CD4-positive, CD25-positive, alpha-beta regulatory T cell (primary cell): ENCODE results near the gene SORBS1. TPM values are rescaled to one million over a fixed set of nuclear protein-coding genes. Genes with fewer than 3 reads are reported as not detected.
A peak's percentile ranks its signal among the peaks of the same experiment; 100 is the strongest.

Experiments used
- ATAC-seq, 2 donors: fragments of 150-1000 bp; cut with Tn5 transposase; one replicate each; pipeline ENCODE4 v1.10.0; 2021; ENCODE audit warnings: low read depth in 2 of 2, moderate number of reproducible peaks in 2 of 2, moderate library complexity in 1 of 2
- DNase-seq, 3 donors: peaks; one replicate each; pipeline versions ENCODE4 v3.0.0 to v3.0.0-alpha.2; 2012 to 2022; ENCODE audit warnings: mixed read lengths in 1 of 3
- H3K27ac ChIP-seq: one replicate; pipeline ENCODE4 v1.7.0; 2013; ENCODE audit warnings: mild to moderate bottlenecking, low read length; ENCODE audit not compliant: insufficient read depth, poor library complexity, severe bottlenecking
- H3K27me3 ChIP-seq: one replicate; pipeline ENCODE4 v1.7.0; 2013; ENCODE audit warnings: low read length; ENCODE audit not compliant: control insufficient read depth, insufficient read depth
- H3K36me3 ChIP-seq: one replicate; pipeline ENCODE4 v1.7.0; 2013; ENCODE audit warnings: mild to moderate bottlenecking, low read length, moderate library complexity; ENCODE audit not compliant: control insufficient read depth, insufficient read depth
- H3K4me1 ChIP-seq: 2 replicates; pipeline ENCODE4 v1.7.0; 2013; ENCODE audit warnings: mild to moderate bottlenecking, low read length; ENCODE audit not compliant: insufficient read depth, control insufficient read depth, poor library complexity, severe bottlenecking
- H3K4me3 ChIP-seq: one replicate; pipeline ENCODE4 v1.7.0; 2013; ENCODE audit warnings: low read depth, mild to moderate bottlenecking, low read length, moderate library complexity
- H3K9me3 ChIP-seq, 2 experiments: 1 replicate in 1 of 2; 2 replicates in 1 of 2; pipeline ENCODE4 v1.7.0; 2013; ENCODE audit warnings: low read length in 2 of 2, mild to moderate bottlenecking in 1 of 2, moderate library complexity in 1 of 2; ENCODE audit not compliant: control insufficient read depth in 2 of 2
- H3K27ac Mint-ChIP-seq, 3 donors: one replicate each; pipeline ENCODE4 v1.8.0; 2020 to 2022; ENCODE audit warnings: mild to moderate bottlenecking in 3 of 3, mixed read lengths in 3 of 3, moderate library complexity in 2 of 3
- H3K27me3 Mint-ChIP-seq: one replicate; pipeline ENCODE4 v1.8.0; 2022; ENCODE audit warnings: mild to moderate bottlenecking, mixed read lengths
- H3K36me3 Mint-ChIP-seq: one replicate; pipeline ENCODE4 v1.8.0; 2020; ENCODE audit warnings: mixed read lengths
- H3K4me1 Mint-ChIP-seq, 4 donors: one replicate each; pipeline ENCODE4 v1.8.0; 2020 to 2022; ENCODE audit warnings: mixed read lengths in 4 of 4, mild to moderate bottlenecking in 1 of 4
- H3K4me3 Mint-ChIP-seq, 4 donors: one replicate each; pipeline ENCODE4 v1.8.0; 2020 to 2022; ENCODE audit warnings: mild to moderate bottlenecking in 4 of 4, mixed read lengths in 4 of 4, moderate library complexity in 3 of 4
- H3K9me3 Mint-ChIP-seq, 7 donors: one replicate each; pipeline ENCODE4 v1.8.0; 2020 to 2022; ENCODE audit warnings: mixed read lengths in 7 of 7, mild to moderate bottlenecking in 3 of 7, moderate library complexity in 2 of 7
- polyA plus RNA-seq, 4 donors: library from polyadenylated mRNA; unstranded; fragments of 300-500 nt; fragmentation: Illumina TruSeq; gene quantifications; one replicate each; pipeline ENCODE4 v1.2.3, GENCODE V29; 2021
- total RNA-seq: library from RNA; stranded (reverse); gene quantifications from one replicate; pipeline ENCODE4 v1.2.3, GENCODE V29; 2022

Gene SORBS1
- total and polyA plus RNA-seq, 5 donors from 2014 or later, result 0.31 to 3.7 (median 0.38) TPM

- H3K4me3 ChIP-seq, result no peak overlapping the region
- Mint-ChIP-seq H3K36me3 (no peaks in the 10 kb centered on the region), H3K27me3 (peaks cover 4% of the 10 kb centered on the region), H3K9me3 (no peaks in the 10 kb centered on the region), H3K27ac (no peak overlapping the region), H3K4me3 (no peak overlapping the region), H3K4me1 (peaks cover 0 to 3% (median 2%) of the 10 kb centered on the region in 4 donors)
- no peaks in the 10 kb centered on the region for H3K36me3 ChIP-seq
- H3K4me1 ChIP-seq, result no peaks in the 10 kb centered on the region
- ATAC-seq, result no peak
- no peak for DNase-seq
- H3K27me3 ChIP-seq, result no peaks in the 10 kb centered on the region
- no peak overlapping the region for H3K27ac ChIP-seq
- H3K9me3 ChIP-seq, result no peaks in the 10 kb centered on the region
Measured at GRCh38 chr10:95435548-95436279, 125.5 kb downstream of the SORBS1 start.

- Histone ChIP-seq H3K27me3 (no peaks in the 10 kb centered on the region), H3K36me3 (no peaks in the 10 kb centered on the region), H3K4me1 (no peaks in the 10 kb centered on the region), H3K27ac (no peak overlapping the region), H3K4me3 (no peak overlapping the region), H3K9me3 (no peaks in the 10 kb centered on the region)
- Mint-ChIP-seq H3K4me1 (peaks cover 0 to 2% (median 0%) of the 10 kb centered on the region in 4 donors), H3K36me3 (no peaks in the 10 kb centered on the region), H3K4me3 (no peak overlapping the region), H3K27ac (no peak overlapping the region), H3K9me3 (no peaks in the 10 kb centered on the region), H3K27me3 (peaks cover 5% of the 10 kb centered on the region)
- ATAC-seq (no peak), DNase-seq (no peak)
Measured at GRCh38 chr10:95434583-95434982, 126.6 kb downstream of the SORBS1 start.

- Mint-ChIP-seq H3K4me3 (no peak overlapping the region), H3K27me3 (peaks cover 5% of the 10 kb centered on the region), H3K4me1 (peaks cover 0 to 2% (median 0%) of the 10 kb centered on the region in 4 donors), H3K27ac (no peak overlapping the region), H3K36me3 (no peaks in the 10 kb centered on the region), H3K9me3 (no peaks in the 10 kb centered on the region)
- H3K27ac ChIP-seq, result no peak overlapping the region
- no peaks in the 10 kb centered on the region for H3K9me3 ChIP-seq
- DNase-seq, result no peak
- ATAC-seq, result no peak
- H3K36me3 ChIP-seq, result no peaks in the 10 kb centered on the region
- H3K4me1 ChIP-seq, result no peaks in the 10 kb centered on the region
- H3K4me3 ChIP-seq, result no peak overlapping the region
- H3K27me3 ChIP-seq, result no peaks in the 10 kb centered on the region
Measured at GRCh38 chr10:95431900-95432342, 129.2 kb downstream of the SORBS1 start.

GRCh38 chr10:95430231-95430951, 130.8 kb downstream of the SORBS1 start:
- Mint-ChIP-seq H3K9me3 (no peaks in the 10 kb centered on the region), H3K27me3 (peaks cover 5% of the 10 kb centered on the region), H3K36me3 (no peaks in the 10 kb centered on the region), H3K4me1 (peaks cover 0 to 2% (median 0%) of the 10 kb centered on the region in 4 donors), H3K27ac (no peak overlapping the region), H3K4me3 (no peak overlapping the region)
- peak; percentile 3 to 69 (median 35) for DNase-seq
- peak; percentile 76 for ATAC-seq
- Histone ChIP-seq H3K27ac (no peak overlapping the region), H3K9me3 (no peaks in the 10 kb centered on the region), H3K27me3 (peaks cover 2% of the 10 kb centered on the region), H3K4me3 (no peak overlapping the region), H3K36me3 (no peaks in the 10 kb centered on the region), H3K4me1 (no peaks in the 10 kb centered on the region)

- Mint-ChIP-seq H3K27me3 (peaks cover 5% of the 10 kb centered on the region), H3K4me3 (no peak overlapping the region), H3K9me3 (no peaks in the 10 kb centered on the region), H3K27ac (no peak overlapping the region), H3K36me3 (no peaks in the 10 kb centered on the region), H3K4me1 (peaks cover 0 to 2% (median 0%) of the 10 kb centered on the region in 4 donors)
- H3K27me3 ChIP-seq, result peaks cover 3% of the 10 kb centered on the region
- no peak for DNase-seq
- no peaks in the 10 kb centered on the region for H3K4me1 ChIP-seq
- H3K9me3 ChIP-seq, result no peaks in the 10 kb centered on the region
- no peak overlapping the region for H3K4me3 ChIP-seq
- H3K36me3 ChIP-seq, result no peaks in the 10 kb centered on the region
- ATAC-seq, result no peak
- H3K27ac ChIP-seq, result no peak overlapping the region
Measured at GRCh38 chr10:95429639-95430038, 131.5 kb downstream of the SORBS1 start.

- Mint-ChIP-seq H3K4me1 (peaks cover 0 to 2% (median 0%) of the 10 kb centered on the region in 4 donors), H3K36me3 (no peaks in the 10 kb centered on the region), H3K27me3 (peaks cover 5% of the 10 kb centered on the region), H3K4me3 (no peak overlapping the region), H3K9me3 (no peaks in the 10 kb centered on the region), H3K27ac (peak overlapping the region in 1 of 3 donors; percentile 89)
- DNase-seq (no peak), ATAC-seq (no peak)
- Histone ChIP-seq H3K4me3 (no peak overlapping the region), H3K4me1 (no peaks in the 10 kb centered on the region), H3K36me3 (no peaks in the 10 kb centered on the region), H3K9me3 (no peaks in the 10 kb centered on the region), H3K27me3 (peaks cover 3% of the 10 kb centered on the region), H3K27ac (no peak overlapping the region)
Measured at GRCh38 chr10:95428701-95429100, 132.5 kb downstream of the SORBS1 start.

GRCh38 chr10:95426482-95426881, 134.7 kb downstream of the SORBS1 start:
- no peak overlapping the region for H3K27ac ChIP-seq
- no peaks in the 10 kb centered on the region for H3K9me3 Mint-ChIP-seq
- peaks cover 0 to 2% (median 0%) of the 10 kb centered on the region in 4 donors for H3K4me1 Mint-ChIP-seq
- peaks cover 5% of the 10 kb centered on the region for H3K27me3 Mint-ChIP-seq
- ATAC-seq (no peak), DNase-seq (no peak)
- no peaks in the 10 kb centered on the region for H3K9me3 ChIP-seq
- H3K27me3 ChIP-seq, result peaks cover 3% of the 10 kb centered on the region
- H3K36me3 ChIP-seq, result no peaks in the 10 kb centered on the region
- H3K4me3 ChIP-seq, result no peak overlapping the region
- no peaks in the 10 kb centered on the region for H3K4me1 ChIP-seq
- no peak overlapping the region for H3K4me3 Mint-ChIP-seq
- no peak overlapping the region for H3K27ac Mint-ChIP-seq
- H3K36me3 Mint-ChIP-seq, result no peaks in the 10 kb centered on the region
